Calu3 (cell line): ENCODE measurements around the gene SPATA18. TPM values are rescaled to one million over a fixed set of nuclear protein-coding genes. Genes with fewer than 3 reads are reported as not detected.
"Not testable (repeated sequence)": the region's sequence is repeated elsewhere in the genome, so short reads cannot be mapped to it uniquely, and the experiment has no call there.

Source experiments
- BruUV-seq: library from RNA; stranded (reverse); fragments of 400-500 nt; replicated peaks from 2 replicates; lab custom pipeline; 2021; lab: Mats Ljungman, UMichigan
- CTCF ChIA-PET: fragments of 300-600 bp; sonication (Branson Sonifier 250); formaldehyde crosslinking; loops from one replicate; lab custom pipeline; 2022; ENCODE audit warnings: antibody characterized with exemption; lab: Charles Lee
- DNase-seq: peaks from one replicate; pipeline ENCODE4 v3.0.0; 2022
- H3K27ac Mint-ChIP-seq: one replicate; pipeline ENCODE4 v1.8.0; 2022; ENCODE audit warnings: mixed read lengths; ENCODE audit not compliant: unreplicated experiment
- H3K27me3 Mint-ChIP-seq: one replicate; pipeline ENCODE4 v1.8.0; 2022; ENCODE audit warnings: mixed read lengths; ENCODE audit not compliant: unreplicated experiment
- H3K36me3 Mint-ChIP-seq: one replicate; pipeline ENCODE4 v1.8.0; 2022; ENCODE audit warnings: mild to moderate bottlenecking, moderate library complexity, mixed read lengths; ENCODE audit not compliant: insufficient read depth, unreplicated experiment
- H3K4me1 Mint-ChIP-seq: one replicate; pipeline ENCODE4 v1.8.0; 2022; ENCODE audit warnings: mild to moderate bottlenecking, low read depth, mixed read lengths; ENCODE audit not compliant: unreplicated experiment
- H3K4me3 Mint-ChIP-seq: one replicate; pipeline ENCODE4 v1.8.0; 2022; ENCODE audit warnings: mild to moderate bottlenecking, low read depth, moderate library complexity, mixed read lengths; ENCODE audit not compliant: unreplicated experiment
- H3K9me3 Mint-ChIP-seq: one replicate; pipeline ENCODE4 v1.8.0; 2022; ENCODE audit warnings: low read depth, mixed read lengths; ENCODE audit not compliant: unreplicated experiment
- intact Hi-C: fragments of 100-400 bp; cut with micrococcal nuclease; formaldehyde crosslinking; loops from one replicate; pipeline ENCODE4 v1.10.0; 2022; ENCODE audit not compliant: unreplicated experiment
- total RNA-seq: library from RNA; stranded (reverse); gene quantifications from 2 replicates; pipeline ENCODE4 v1.2.3, GENCODE V29; 2022
- TF ChIP-seq, protein P1 (sequence below): fragments of 200-600 bp; IDR thresholded peaks from one replicate; pipeline ENCODE4 v1.8.0; 2022; ENCODE audit warnings: antibody characterized with exemption; ENCODE audit not compliant: unreplicated experiment

SPATA18 gene
- total RNA-seq, 1 experiment from 2014 or later: not detected

- TF ChIP-seq, protein P1, sequence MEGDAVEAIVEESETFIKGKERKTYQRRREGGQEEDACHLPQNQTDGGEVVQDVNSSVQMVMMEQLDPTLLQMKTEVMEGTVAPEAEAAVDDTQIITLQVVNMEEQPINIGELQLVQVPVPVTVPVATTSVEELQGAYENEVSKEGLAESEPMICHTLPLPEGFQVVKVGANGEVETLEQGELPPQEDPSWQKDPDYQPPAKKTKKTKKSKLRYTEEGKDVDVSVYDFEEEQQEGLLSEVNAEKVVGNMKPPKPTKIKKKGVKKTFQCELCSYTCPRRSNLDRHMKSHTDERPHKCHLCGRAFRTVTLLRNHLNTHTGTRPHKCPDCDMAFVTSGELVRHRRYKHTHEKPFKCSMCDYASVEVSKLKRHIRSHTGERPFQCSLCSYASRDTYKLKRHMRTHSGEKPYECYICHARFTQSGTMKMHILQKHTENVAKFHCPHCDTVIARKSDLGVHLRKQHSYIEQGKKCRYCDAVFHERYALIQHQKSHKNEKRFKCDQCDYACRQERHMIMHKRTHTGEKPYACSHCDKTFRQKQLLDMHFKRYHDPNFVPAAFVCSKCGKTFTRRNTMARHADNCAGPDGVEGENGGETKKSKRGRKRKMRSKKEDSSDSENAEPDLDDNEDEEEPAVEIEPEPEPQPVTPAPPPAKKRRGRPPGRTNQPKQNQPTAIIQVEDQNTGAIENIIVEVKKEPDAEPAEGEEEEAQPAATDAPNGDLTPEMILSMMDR: no peak
- peaks cover 53% of the 10 kb centered on the region for H3K27me3 Mint-ChIP-seq
- no peak for DNase-seq
- BruUV-seq: no TSS peak
- H3K27ac Mint-ChIP-seq: no peak overlapping the region
- H3K4me3 Mint-ChIP-seq: no peak overlapping the region
- no peaks in the 10 kb centered on the region for H3K36me3 Mint-ChIP-seq
- CTCF ChIA-PET: no interaction called here
- no peaks in the 10 kb centered on the region for H3K9me3 Mint-ChIP-seq
- H3K4me1 Mint-ChIP-seq: no peaks in the 10 kb centered on the region
- intact Hi-C loops: no loop called here
These were observed 25.6 kb downstream of the SPATA18 start for GRCh38 chr4:52076731-52077130.

DNA sequence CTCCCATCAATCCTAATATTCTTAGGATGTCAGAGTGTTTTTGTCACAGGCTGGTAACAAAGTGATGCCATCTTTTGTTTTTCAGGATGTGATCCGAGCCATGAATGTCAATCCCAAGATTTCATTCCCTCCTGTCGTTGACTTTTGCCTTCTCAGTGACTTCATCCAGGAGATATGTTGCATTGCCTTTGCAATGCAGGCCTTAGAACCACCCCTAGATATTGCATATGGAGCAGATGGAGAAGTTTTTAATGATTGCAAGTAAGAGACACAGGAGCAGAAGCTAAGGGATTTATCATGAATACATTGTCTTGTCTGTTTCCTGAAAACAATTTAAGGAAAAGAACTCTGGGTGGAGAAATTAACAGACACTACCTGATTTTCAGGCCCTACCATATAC, 28.6 kb downstream of the SPATA18 start:
- no peaks in the 10 kb centered on the region for H3K36me3 Mint-ChIP-seq
- DNase-seq: no peak
- H3K27ac Mint-ChIP-seq: no peak overlapping the region

DNA sequence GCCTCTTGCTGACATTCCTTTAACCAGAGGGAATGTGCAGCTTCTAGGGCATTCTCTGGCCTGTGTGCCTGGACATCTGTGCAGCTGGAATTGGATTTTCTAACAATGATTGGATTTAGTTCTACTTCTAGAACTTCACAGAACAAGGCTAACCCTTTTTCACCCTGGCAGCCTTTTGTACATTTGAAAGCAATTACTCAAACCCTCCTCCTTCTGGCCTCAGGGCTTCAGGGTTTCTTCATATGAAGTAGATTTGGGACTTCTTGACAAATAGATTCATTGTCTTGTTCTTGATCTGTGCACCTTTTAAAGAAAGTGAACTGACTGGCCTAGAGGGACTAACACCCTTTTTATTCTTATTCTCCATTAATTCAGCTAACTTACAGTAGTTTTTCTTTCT, 30.1 kb downstream of the SPATA18 start:
- H3K9me3 Mint-ChIP-seq: no peaks in the 10 kb centered on the region
- CTCF ChIA-PET: no interaction called here
- H3K4me1 Mint-ChIP-seq: no peaks in the 10 kb centered on the region
- H3K27me3 Mint-ChIP-seq: peaks cover 34% of the 10 kb centered on the region
- no TSS peak for BruUV-seq
- TF ChIP-seq, protein P1: no peak
- intact Hi-C loops: no loop called here
- no peak overlapping the region for H3K4me3 Mint-ChIP-seq
- no peak for DNase-seq
- H3K36me3 Mint-ChIP-seq: no peaks in the 10 kb centered on the region
- no peak overlapping the region for H3K27ac Mint-ChIP-seq

More for the DNA sequence above, 28.6 kb downstream of the SPATA18 start:
- intact Hi-C loops: no loop called here
- no peak overlapping the region for H3K4me3 Mint-ChIP-seq
- H3K4me1 Mint-ChIP-seq: no peaks in the 10 kb centered on the region
- no TSS peak for BruUV-seq
- H3K27me3 Mint-ChIP-seq: peaks cover 50% of the 10 kb centered on the region
- H3K9me3 Mint-ChIP-seq: no peaks in the 10 kb centered on the region
- TF ChIP-seq, protein P1: no peak
- CTCF ChIA-PET: no interaction called here

DNA sequence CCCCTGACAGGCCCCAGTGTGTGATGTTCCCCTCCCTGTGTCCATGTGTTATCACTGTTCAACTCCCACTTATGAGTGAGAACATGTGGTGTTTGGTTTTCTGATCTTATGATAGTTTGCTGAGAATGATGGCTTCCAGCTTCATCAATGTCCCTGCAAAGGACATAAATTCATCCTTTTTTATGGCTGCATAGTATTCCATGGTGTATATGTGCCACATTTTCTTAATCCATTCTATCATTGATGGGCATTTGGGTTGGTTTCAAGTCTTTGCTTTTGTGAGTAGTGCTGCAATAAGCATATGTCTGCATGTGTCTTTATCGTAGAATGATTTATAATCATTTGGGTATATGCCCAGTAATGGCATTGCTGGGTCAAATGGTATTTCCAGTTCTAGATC, 35.3 kb downstream of the SPATA18 start:
- H3K4me1 Mint-ChIP-seq, H3K4me3 Mint-ChIP-seq, H3K36me3 Mint-ChIP-seq, CTCF ChIA-PET, intact Hi-C loops, H3K9me3 Mint-ChIP-seq, BruUV-seq, DNase-seq, H3K27ac Mint-ChIP-seq: not testable (repeated sequence)
- H3K27me3 Mint-ChIP-seq: peaks cover 51% of the 10 kb centered on the region

GRCh38 chr4:52091801-52092200, 40.7 kb downstream of the SPATA18 start:
- DNase-seq: no peak
- CTCF ChIA-PET: no interaction called here
- Mint-ChIP-seq H3K36me3 (no peaks in the 10 kb centered on the region), H3K27ac (no peak overlapping the region), H3K4me1 (no peaks in the 10 kb centered on the region), H3K4me3 (no peak overlapping the region), H3K9me3 (no peaks in the 10 kb centered on the region), H3K27me3 (peaks cover 42% of the 10 kb centered on the region)
- TF ChIP-seq, protein P1: no peak
- BruUV-seq: no TSS peak
- intact Hi-C loops: no loop called here
